HEK293 (cell line): ENCODE measurements around the gene RTBDN.

Experiments used
- AEBP2 ChIP-seq: fragments of 450-650 bp; formaldehyde crosslinking; IDR thresholded peaks from 2 replicates; pipeline ENCODE4 v1.5.1; 2016; ENCODE audit warnings: missing biosample characterization, missing genetic modification characterization, borderline replicate concordance
- GFI1B ChIP-seq: fragments of 450-650 bp; formaldehyde crosslinking; IDR thresholded peaks from 2 replicates; pipeline ENCODE4 v1.5.1; 2016; ENCODE audit warnings: missing biosample characterization, missing genetic modification characterization
- HIC1 ChIP-seq: fragments of 450-650 bp; formaldehyde crosslinking; IDR thresholded peaks from 2 replicates; pipeline ENCODE4 v1.5.1; 2016; ENCODE audit warnings: missing biosample characterization, missing genetic modification characterization
- PRDM10 ChIP-seq: fragments of 450-650 bp; formaldehyde crosslinking; IDR thresholded peaks from 2 replicates; pipeline ENCODE4 v1.5.1; 2016; ENCODE audit warnings: missing biosample characterization, missing genetic modification characterization
- SP2 ChIP-seq: fragments of 450-650 bp; formaldehyde crosslinking; IDR thresholded peaks from 2 replicates; pipeline ENCODE4 v1.5.1; 2016; ENCODE audit warnings: missing biosample characterization, missing genetic modification characterization
- ZBTB49 ChIP-seq: fragments of 450-650 bp; formaldehyde crosslinking; IDR thresholded peaks from 2 replicates; pipeline ENCODE4 v1.5.1; 2016; ENCODE audit warnings: missing biosample characterization, missing genetic modification characterization, low read depth
- ZFHX2 ChIP-seq: fragments of 450-650 bp; formaldehyde crosslinking; conservative IDR thresholded peaks from 2 replicates; pipeline ENCODE4 v1.5.1; 2016; ENCODE audit warnings: missing biosample characterization, missing genetic modification characterization
- ZFP41 ChIP-seq: fragments of 450-650 bp; formaldehyde crosslinking; IDR thresholded peaks from 2 replicates; pipeline ENCODE4 v1.5.1; 2016; ENCODE audit warnings: missing biosample characterization, missing genetic modification characterization, borderline replicate concordance
- ZNF239 ChIP-seq: fragments of 450-650 bp; formaldehyde crosslinking; IDR thresholded peaks from 2 replicates; pipeline ENCODE4 v1.5.1; 2016; ENCODE audit warnings: missing biosample characterization, missing genetic modification characterization
- ZNF350 ChIP-seq: fragments of 450-650 bp; formaldehyde crosslinking; IDR thresholded peaks from 2 replicates; pipeline ENCODE4 v1.5.0; 2017; ENCODE audit warnings: missing biosample characterization, mild to moderate bottlenecking, missing genetic modification characterization
- ZNF366 ChIP-seq: fragments of 450-650 bp; formaldehyde crosslinking; conservative IDR thresholded peaks from 2 replicates; pipeline ENCODE4 v1.5.1; 2016; ENCODE audit warnings: missing biosample characterization, missing genetic modification characterization
- ZNF692 ChIP-seq: fragments of 450-650 bp; formaldehyde crosslinking; IDR thresholded peaks from 2 replicates; pipeline ENCODE4 v1.5.1; 2016; ENCODE audit warnings: missing biosample characterization, missing genetic modification characterization
- ZNF768 ChIP-seq: fragments of 450-650 bp; formaldehyde crosslinking; IDR thresholded peaks from 2 replicates; pipeline ENCODE4 v1.5.1; 2018; ENCODE audit warnings: missing biosample characterization, mild to moderate bottlenecking, missing genetic modification characterization
- ZNF776 ChIP-seq: fragments of 450-650 bp; formaldehyde crosslinking; IDR thresholded peaks from 2 replicates; pipeline ENCODE4 v1.5.0; 2017; ENCODE audit warnings: missing biosample characterization, missing genetic modification characterization, borderline replicate concordance

The RTBDN gene

GRCh38 chr19:12796146-12797071 is 38.0 kb downstream of the RTBDN start (continued):
- TF ChIP-seq ZBTB49 (tag by site-specific recombination) (no peak), ZNF776 (tag by site-specific recombination) (no peak), ZNF350 (tag by site-specific recombination) (no peak), ZNF239 (tag by site-specific recombination) (no peak), AEBP2 (no peak), SP2 (tag by site-specific recombination) (no peak), ZFHX2 (tag by site-specific recombination) (no peak), HIC1 (tag by site-specific recombination) (no peak; the same call in 1 of the 2 replicates), GFI1B (no peak), ZNF366 (tag by site-specific recombination) (no peak), ZFP41 (no peak), PRDM10 (tag by site-specific recombination) (peak; percentile 48), ZNF768 (tag by site-specific recombination) (no peak), ZNF692 (tag by site-specific recombination) (0 out of 2 replicates have a peak, but pooled peaks have one; percentile 35)
- TF ChIP-seq, all 188 proteins: peak for 24
